ENCODE measurements around the gene LRRK1. TPM values are rescaled to one million over a fixed set of nuclear protein-coding genes. Genes with fewer than 3 reads are reported as not detected.

Gene LRRK1
- total RNA-seq, 1 donor from 2014 or later, result 12.1 TPM

- no peak for DNase-seq
Measured at GRCh38 chr15:100981086-100981485, 61.9 kb downstream of the LRRK1 start.

DNA sequence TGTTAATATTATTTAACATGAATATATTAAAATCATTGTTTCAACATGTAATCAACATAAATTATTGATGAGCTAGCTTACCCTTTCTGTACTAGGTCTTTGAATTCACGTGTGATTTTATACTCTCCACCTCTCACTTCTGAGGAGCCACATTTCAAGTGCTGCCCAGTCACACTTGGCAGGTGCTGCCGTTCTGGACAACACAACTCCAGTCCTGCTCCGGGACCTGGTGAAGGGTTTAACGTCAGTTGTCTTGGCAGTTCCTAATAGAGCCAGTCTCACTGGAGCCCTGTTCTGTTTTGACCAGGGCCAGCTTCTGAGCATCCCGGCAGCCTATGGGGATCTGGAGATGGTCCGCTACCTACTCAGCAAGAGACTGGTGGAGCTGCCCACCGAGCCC is 64.1 kb downstream of the LRRK1 start:
- no peak for DNase-seq

DNA sequence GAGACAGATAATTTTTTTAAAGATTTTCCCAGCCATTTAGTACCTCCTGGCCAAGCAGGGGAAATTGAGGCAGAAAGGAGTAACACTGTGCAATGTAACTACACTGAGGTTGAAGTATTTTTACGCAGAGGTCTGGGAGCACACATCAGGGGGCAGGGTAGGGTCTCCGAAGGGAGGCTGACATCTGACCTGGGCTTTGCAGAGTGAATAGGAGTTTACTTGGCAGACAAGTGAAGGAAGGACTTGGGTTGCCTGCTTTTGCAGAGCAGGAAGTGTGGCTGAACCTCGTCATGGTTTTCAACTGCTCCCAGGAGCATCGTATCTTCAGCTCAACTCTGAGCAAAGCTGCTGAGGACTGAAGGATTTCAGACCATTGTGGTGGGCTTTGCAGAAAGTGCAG is 66.2 kb downstream of the LRRK1 start:
- no peak for DNase-seq

- DNase-seq, result no peak
Measured at GRCh38 chr15:100986158-100986896, 67.2 kb downstream of the LRRK1 start.

GRCh38 chr15:100987143-100987542 is 68.0 kb downstream of the LRRK1 start:
- DNase-seq, result peak; percentile 23

- DNase-seq, result no peak
Measured at GRCh38 chr15:100988297-100988696, 69.1 kb downstream of the LRRK1 start.

- no peak for DNase-seq
Measured at GRCh38 chr15:100988857-100989256, 69.7 kb downstream of the LRRK1 start.

- DNase-seq, result no peak
Measured at GRCh38 chr15:100994597-100995446, 75.7 kb downstream of the LRRK1 start.

DNA sequence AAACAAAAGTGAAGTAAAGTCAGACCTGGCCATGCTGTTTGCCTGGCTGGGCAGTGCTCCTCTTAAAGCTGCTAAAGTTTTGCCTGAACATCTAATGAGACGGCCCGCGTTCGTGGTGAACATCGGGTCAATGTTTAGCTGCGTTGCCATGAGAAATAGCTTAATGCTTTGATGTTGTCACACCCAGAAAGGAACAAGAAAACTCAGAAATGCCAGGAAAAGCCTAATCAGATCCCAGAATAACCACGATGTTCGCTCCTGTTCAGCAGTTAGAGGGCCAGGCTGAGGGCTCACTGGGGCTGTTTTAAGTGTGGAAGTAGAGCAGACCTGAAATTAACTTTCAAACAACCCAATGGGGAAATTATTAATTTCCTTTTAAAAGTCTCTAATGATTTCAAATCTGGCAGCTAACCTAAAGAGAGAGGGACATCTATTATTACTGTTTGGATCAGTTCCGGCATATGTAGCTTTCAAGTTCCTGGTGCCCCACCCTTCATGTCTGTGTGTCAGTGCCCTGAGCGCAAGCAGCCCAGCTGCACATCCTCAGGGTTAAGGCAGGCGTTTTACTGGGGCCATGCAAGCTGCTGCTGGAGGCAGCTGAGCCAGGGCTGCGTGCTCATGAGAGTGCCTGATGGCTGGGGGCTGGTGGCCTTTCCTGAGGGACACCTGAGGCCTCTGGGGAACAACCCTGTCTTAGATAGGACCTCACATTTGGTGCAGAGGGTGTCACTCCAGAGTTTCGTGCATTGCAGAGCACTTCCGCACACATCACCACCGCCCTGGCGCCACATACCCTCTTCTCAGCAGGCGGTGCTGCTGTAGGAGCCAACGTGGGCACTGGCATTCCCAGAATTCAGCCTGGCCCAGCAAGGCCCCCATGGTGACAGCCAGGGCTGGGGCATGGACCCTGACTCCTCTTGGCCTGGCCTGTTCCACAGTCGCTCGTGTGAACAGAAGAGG is 76.6 kb downstream of the LRRK1 start:
- no peak for DNase-seq

DNA sequence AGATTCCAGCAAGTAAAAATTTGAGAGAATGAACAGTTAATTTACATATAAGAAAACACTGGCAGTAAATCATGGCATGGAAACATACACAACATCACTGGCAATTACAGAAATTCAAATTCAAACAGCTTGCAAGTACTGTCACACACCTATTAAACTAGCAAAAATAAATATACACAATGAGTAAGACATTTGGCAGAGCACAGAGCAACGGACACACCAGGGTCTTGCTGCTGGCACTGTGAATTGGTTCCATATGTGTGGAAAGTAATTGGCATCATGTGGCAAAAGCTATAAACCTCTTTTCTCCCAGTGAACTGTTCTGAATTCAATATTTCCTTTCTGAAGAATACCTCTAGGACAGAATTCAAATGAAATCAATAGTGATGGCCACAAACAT is 78.3 kb downstream of the LRRK1 start:
- DNase-seq, result no peak

DNA sequence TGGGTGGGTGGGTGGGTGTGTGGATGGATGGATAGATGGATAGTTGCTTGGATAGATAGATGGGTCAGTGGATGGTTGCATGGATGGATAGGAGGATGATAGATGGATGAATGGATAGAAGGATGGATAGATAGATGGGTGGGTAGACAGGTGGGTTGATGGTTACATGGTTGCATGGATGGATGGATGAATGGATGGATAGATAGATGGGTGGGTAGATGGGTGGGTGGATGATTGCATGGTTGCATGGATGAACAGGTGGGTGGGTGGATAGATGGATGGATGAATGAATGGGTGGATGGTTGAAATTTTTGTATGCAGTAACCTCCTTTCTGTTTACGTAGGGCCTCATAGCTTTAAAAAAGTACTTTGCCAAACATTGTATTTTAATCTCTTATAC is 79.5 kb downstream of the LRRK1 start:
- DNase-seq, result no peak

DNA sequence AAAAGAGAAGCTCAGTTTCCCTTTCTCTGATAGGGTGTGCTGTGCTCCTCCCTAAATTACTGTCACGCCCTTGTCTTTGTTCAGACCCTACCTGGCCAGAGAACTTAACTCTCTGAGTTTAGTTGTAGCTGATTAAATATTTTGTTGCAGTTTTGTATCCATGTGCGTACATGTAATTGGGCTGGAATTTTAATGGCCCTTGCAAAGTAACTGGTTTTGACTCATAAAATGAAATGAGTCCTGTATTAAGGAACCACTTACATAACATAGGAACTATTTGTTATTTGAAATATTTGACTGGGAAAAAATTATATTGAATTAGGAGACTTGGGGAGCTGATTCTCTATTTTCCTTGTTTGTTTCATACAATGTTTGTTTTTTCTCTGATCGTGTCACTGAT is 80.2 kb downstream of the LRRK1 start:
- DNase-seq, result no peak

GRCh38 chr15:101000271-101000681 is 81.1 kb downstream of the LRRK1 start:
- no peak for DNase-seq

DNA sequence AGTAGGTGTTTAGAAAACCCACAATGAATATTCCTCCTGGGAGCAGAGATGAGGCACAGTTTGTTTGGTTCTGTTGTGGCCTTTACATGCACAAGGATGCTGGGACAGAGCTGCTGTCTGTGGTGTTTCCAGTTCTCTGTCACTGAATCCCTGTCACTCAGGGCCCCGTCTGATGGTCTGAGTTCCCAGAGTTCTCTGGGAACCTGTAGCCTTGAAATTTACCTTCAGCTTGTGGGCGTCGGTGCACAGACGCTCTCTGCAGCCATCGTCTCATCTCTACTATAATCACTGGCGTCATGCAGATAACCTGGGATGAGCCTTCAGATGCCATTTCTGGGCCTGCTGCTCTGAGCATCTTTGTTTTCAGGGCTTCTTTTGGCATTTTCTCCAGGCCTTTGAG is 81.9 kb downstream of the LRRK1 start:
- no peak for DNase-seq

- DNase-seq, result no peak
Measured at GRCh38 chr15:101001796-101002195, 82.6 kb downstream of the LRRK1 start.

DNA sequence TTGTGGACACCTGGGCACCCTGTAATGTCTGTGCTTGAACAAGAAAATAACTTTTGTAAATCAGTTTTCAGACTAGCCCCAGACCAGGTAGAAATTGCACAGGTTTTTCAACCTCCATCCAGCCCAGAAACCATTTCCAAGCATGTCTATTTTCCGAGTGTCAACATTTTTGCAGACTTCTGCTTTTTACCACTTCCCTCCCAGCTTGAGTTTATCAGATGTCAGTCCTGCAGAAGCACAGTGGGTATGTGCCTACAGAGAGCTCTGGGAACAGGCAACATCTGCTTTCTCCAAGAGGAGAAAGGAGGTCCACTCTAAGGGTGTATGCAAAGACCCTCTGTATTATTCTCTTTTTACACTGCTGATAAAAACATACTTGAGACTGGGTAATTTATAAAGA is 83.9 kb downstream of the LRRK1 start:
- DNase-seq, result no peak

- no peak for DNase-seq
Measured at GRCh38 chr15:101003706-101004105, 84.5 kb downstream of the LRRK1 start.

DNA sequence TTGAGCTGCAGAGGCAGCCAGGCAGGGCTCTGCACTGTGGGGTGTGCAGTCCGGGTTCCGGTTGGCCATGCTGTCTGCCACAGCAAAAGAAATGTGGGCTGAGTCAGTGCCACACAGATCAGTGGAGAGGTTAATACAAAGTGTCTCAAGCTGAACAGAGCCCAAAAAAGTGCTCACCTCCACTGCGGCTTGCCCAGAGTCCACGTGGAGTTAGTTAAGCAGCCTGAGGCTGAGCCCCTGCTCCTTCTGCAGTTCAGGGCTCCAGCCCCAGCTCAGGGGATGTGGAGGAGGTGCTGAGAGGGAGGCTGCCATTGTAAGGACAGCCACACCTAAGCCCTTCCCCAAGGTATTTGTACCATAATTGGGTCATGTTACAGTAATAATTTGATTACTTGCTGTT is 85.3 kb downstream of the LRRK1 start:
- DNase-seq, result no peak

DNA sequence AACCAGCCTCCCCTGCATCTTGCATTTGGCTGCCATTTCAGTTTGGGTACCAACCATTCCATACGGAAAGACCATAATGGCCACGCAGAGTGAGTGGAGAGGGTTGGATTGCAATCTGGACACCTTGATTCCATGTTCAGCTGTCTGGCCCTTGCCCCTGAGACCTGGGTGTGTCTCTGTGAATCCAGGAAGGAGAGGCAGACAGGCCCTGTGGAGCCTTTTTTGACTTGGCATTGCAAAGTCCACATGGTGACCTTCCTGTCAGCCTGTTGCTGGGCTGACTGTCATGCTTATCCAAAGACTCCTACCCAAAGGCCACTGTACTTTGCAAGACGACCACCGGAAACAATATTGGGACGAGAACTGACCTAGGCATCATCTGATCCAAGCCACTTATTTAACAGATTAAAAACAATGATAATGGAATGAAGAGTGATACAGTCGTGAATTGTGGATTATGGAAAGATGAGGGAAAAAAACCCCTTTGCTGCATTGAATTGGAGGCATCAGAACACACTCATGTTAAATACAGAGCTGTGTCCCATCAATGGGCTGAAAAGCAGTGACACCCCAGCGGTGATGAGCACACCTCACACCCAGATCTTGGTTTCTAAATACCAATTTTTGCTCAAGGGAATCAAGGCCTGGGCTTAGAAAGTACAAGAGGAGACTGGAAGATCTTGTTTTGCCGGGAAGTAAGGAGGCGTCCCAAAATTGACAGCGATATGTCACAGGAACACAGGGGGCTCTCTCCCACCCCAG is 86.0 kb downstream of the LRRK1 start:
- no peak for DNase-seq

GRCh38 chr15:101006931-101007691 is 88.0 kb downstream of the LRRK1 start:
- peak; percentile 88 for DNase-seq

Measured in dermis blood vessel endothelial cell (primary cell).